Right atrium auricular region (tissue), 2 donors: ENCODE results near the gene LIN9. TPM values are rescaled to one million over a fixed set of nuclear protein-coding genes. Genes with fewer than 3 reads are reported as not detected.

Experiments used
- DNase-seq: peaks from one replicate; pipeline ENCODE4 v3.0.0-alpha.2; 2019; ENCODE audit warnings: low spot score
- H3K27ac ChIP-seq, 2 donors: fragments of 200-600 bp; sonication (generic); 1 replicate in 1 of 2; 2 replicates in 1 of 2; pipeline ENCODE4 v1.5.1; 2016 to 2019
- H3K27me3 ChIP-seq, 2 donors: fragments of 200-600 bp; sonication (generic); one replicate each; pipeline versions ENCODE4 v1.5.1 to v1.6.0; 2017 to 2019
- H3K36me3 ChIP-seq: fragments of 200-600 bp; sonication (generic); one replicate; pipeline ENCODE4 v1.5.1; 2016
- H3K4me1 ChIP-seq, 2 donors: fragments of 200-600 bp; sonication (generic); one replicate each; pipeline versions ENCODE4 v1.5.1 to v1.6.0; 2017 to 2019
- H3K4me3 ChIP-seq, 2 donors: fragments of 200-600 bp; sonication (generic); 1 replicate in 1 of 2; 2 replicates in 1 of 2; pipeline ENCODE4 v1.5.1; 2017 to 2019; ENCODE audit warnings: mild to moderate bottlenecking in 1 of 2, moderate library complexity in 1 of 2
- H3K9me3 ChIP-seq, 2 donors: fragments of 200-600 bp; sonication (generic); one replicate each; pipeline ENCODE4 v1.5.1; 2019
- CTCF ChIP-seq, 2 donors: fragments of 200-600 bp; sonication (generic); IDR thresholded peaks; one replicate each; pipeline ENCODE4 v1.5.1; 2019; ENCODE audit warnings: antibody characterized with exemption in 2 of 2
- total RNA-seq, 2 donors: library from RNA; depleted of rRNA; stranded (reverse); fragments of >200 nt; gene quantifications; one replicate each; pipeline ENCODE4 v1.1.0, GENCODE V29; 2016

LIN9 gene
- total RNA-seq, 2 donors from 2014 or later: 2.9 to 11.0 TPM

- Histone ChIP-seq H3K9me3 (no peaks in the 10 kb centered on the region), H3K27ac (peak overlapping the region; percentile 67 to 94), H3K4me1 (peaks cover 0 to 21% of the 10 kb centered on the region in 2 donors), H3K36me3 (no peaks in the 10 kb centered on the region), H3K4me3 (peak overlapping the region; percentile 69 to 95), H3K27me3 (no peaks in the 10 kb centered on the region)
- DNase-seq: no peak
- no peak for TF ChIP-seq CTCF (IDR thresholded peaks at IDR 0.05)
Measured at GRCh38 chr1:226309398-226310244, 657 bp upstream of the LIN9 start.

GRCh38 chr1:226308166-226308722 is 720 bp downstream of the LIN9 start:
- TF ChIP-seq CTCF (IDR thresholded peaks at IDR 0.05): no peak
- Histone ChIP-seq H3K36me3 (no peaks in the 10 kb centered on the region), H3K4me1 (peaks cover 0 to 21% of the 10 kb centered on the region in 2 donors), H3K9me3 (no peaks in the 10 kb centered on the region), H3K4me3 (peak overlapping the region; percentile 69 to 95), H3K27ac (peak overlapping the region; percentile 66 to 94), H3K27me3 (no peaks in the 10 kb centered on the region)
- no peak for DNase-seq

GRCh38 chr1:226306425-226306824 is 2.5 kb downstream of the LIN9 start:
- Histone ChIP-seq H3K27ac (no peak overlapping the region), H3K27me3 (no peaks in the 10 kb centered on the region), H3K9me3 (no peaks in the 10 kb centered on the region), H3K36me3 (no peaks in the 10 kb centered on the region), H3K4me1 (peaks cover 0 to 21% of the 10 kb centered on the region in 2 donors), H3K4me3 (no peak overlapping the region)
- no peak for TF ChIP-seq CTCF (IDR thresholded peaks at IDR 0.05)
- DNase-seq: no peak

- H3K4me1 ChIP-seq: peaks cover 0 to 19% of the 10 kb centered on the region in 2 donors
- DNase-seq: no peak
- TF ChIP-seq CTCF (IDR thresholded peaks at IDR 0.05): no peak
Measured at GRCh38 chr1:226305184-226305583, 3.8 kb downstream of the LIN9 start.

GRCh38 chr1:226304291-226304955 is 4.5 kb downstream of the LIN9 start:
- no peak overlapping the region for H3K4me3 ChIP-seq
- peaks cover 0 to 11% of the 10 kb centered on the region in 2 donors for H3K4me1 ChIP-seq
- H3K9me3 ChIP-seq: no peaks in the 10 kb centered on the region
- H3K27ac ChIP-seq: no peak overlapping the region
- peaks cover 4% of the 10 kb centered on the region for H3K36me3 ChIP-seq
- H3K27me3 ChIP-seq: no peaks in the 10 kb centered on the region
- no peak for DNase-seq
- TF ChIP-seq CTCF (IDR thresholded peaks at IDR 0.05): no peak

More at GRCh38 chr1:226305184-226305583, 3.8 kb downstream of the LIN9 start:
- Histone ChIP-seq H3K36me3 (peaks cover 4% of the 10 kb centered on the region), H3K27me3 (no peaks in the 10 kb centered on the region), H3K4me3 (no peak overlapping the region), H3K27ac (no peak overlapping the region), H3K9me3 (no peaks in the 10 kb centered on the region)
